Measurements from ENCODE around the gene ZMAT2.

Gene ZMAT2

GRCh38 chr5:140733098-140733497, 32.9 kb downstream of the ZMAT2 start (continued):
- no peak for TF ChIP-seq ZNF341 (tag by site-specific recombination; IDR thresholded peaks at IDR 0.05; ENCODE audit: low read depth)
- no peak for TF ChIP-seq ZNF433 (tag by site-specific recombination; IDR thresholded peaks at IDR 0.05; ENCODE audit: low read depth)
- no peak for TF ChIP-seq ZNF621 (tag by site-specific recombination; IDR thresholded peaks at IDR 0.05)
- no peak for TF ChIP-seq ZNF19 (tag by site-specific recombination; IDR thresholded peaks at IDR 0.05; ENCODE audit: low read depth)
- TF ChIP-seq MEIS1 (CRISPR knock-in tag; IDR thresholded peaks at IDR 0.05; ENCODE audit: borderline replicate concordance): no peak
- TF ChIP-seq PRDM1 (tag by site-specific recombination; IDR thresholded peaks at IDR 0.05): no peak
- TF ChIP-seq ZNF654 (tag by site-specific recombination; IDR thresholded peaks at IDR 0.05; ENCODE audit: low read depth): no peak
- no peak for TF ChIP-seq ZNF488 (tag by site-specific recombination; IDR thresholded peaks at IDR 0.05)

DNA sequence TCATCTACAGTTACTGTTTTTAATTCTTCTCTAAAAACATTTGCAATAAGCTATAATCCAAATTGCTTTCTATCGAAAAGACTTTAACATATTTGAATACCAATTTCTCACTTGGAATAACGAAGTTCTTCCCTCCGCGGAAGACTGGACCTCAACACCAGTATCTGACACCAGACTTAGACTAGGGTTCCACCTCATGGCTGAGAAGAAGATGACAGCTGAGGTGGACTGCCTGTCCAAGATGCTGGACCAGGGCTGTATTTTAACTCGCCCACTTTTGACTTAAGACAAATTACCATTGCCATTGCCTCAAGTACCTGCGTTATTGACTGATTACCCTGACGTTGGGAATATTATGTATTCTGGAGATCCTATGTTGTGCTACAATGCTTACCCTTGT, 34.1 kb downstream of the ZMAT2 start:
- H3K36me3 ChIP-seq (ENCODE audit: control insufficient read depth in 2 of 2, insufficient read depth in 1 of 2, low read length in 2 of 2): no peaks in the 10 kb centered on the region
- POLR2A ChIA-PET: no interaction called here
- H3K4me3 ChIP-seq (ENCODE audit: low read depth, low read length): no peak overlapping the region
- no peaks in the 10 kb centered on the region for H3K9me3 ChIP-seq (ENCODE audit: control insufficient read depth, insufficient read depth, low read depth, low read length)
- no peaks in the 10 kb centered on the region for H3K4me1 ChIP-seq (ENCODE audit: control insufficient read depth, insufficient read depth, low read length)
- TF ChIP-seq ZNF654 (tag by site-specific recombination; IDR thresholded peaks at IDR 0.05; ENCODE audit: low read depth) (peak; percentile 55), ZNF692 (tag by site-specific recombination; IDR thresholded peaks at IDR 0.05) (no peak)
- CTCF ChIA-PET: interaction anchor here (0.6 to 1.3 kb wide), 4 partner anchors 12 to 361 kb away, joined by 3 to 4 read pairs (median 4); no protein-coding TSS in a partner anchor
- no peak overlapping the region for H3K27ac ChIP-seq (ENCODE audit: extremely low read depth, low read depth, low read length)

DNA sequence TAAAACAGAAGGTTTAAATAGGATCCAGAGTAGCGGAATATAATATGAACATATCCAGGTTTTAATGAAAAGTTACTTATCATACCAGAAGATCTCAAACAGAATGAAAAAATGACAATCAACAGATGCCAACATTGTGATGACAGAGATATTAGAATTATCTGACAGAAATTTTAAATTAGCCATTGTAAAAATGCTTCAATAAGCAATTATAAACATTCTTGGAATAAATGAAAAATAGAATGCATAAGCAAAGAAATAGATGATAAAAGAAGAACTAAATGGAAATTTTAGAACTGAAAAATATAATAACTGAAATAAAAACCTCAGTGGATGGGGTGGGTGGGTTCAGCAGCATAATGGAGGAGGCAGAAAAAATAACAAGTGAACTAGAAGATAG, 37.2 kb downstream of the ZMAT2 start:
- Histone ChIP-seq H3K9me3 (ENCODE audit: control insufficient read depth, insufficient read depth, low read depth, low read length) (no peaks in the 10 kb centered on the region), H3K4me3 (ENCODE audit: low read depth, low read length) (no peak overlapping the region), H3K4me1 (ENCODE audit: control insufficient read depth, insufficient read depth, low read length) (no peaks in the 10 kb centered on the region), H3K36me3 (ENCODE audit: control insufficient read depth in 2 of 2, insufficient read depth in 1 of 2, low read length in 2 of 2) (no peaks in the 10 kb centered on the region), H3K27ac (ENCODE audit: extremely low read depth, low read depth, low read length) (no peak overlapping the region)
- ChIA-PET CTCF (no interaction called here), POLR2A (no interaction called here)
- TF ChIP-seq ZNF404 (tag by site-specific recombination; IDR thresholded peaks at IDR 0.05) (no peak), ZNF585B (tag by site-specific recombination; IDR thresholded peaks at IDR 0.05) (no peak), ZNF513 (tag by site-specific recombination; IDR thresholded peaks at IDR 0.05) (no peak), ZNF138 (tag by site-specific recombination; IDR thresholded peaks at IDR 0.05; ENCODE audit: borderline replicate concordance) (no peak), WT1 (tag by site-specific recombination; IDR thresholded peaks at IDR 0.05) (no peak), ZNF488 (tag by site-specific recombination; IDR thresholded peaks at IDR 0.05) (no peak)

DNA sequence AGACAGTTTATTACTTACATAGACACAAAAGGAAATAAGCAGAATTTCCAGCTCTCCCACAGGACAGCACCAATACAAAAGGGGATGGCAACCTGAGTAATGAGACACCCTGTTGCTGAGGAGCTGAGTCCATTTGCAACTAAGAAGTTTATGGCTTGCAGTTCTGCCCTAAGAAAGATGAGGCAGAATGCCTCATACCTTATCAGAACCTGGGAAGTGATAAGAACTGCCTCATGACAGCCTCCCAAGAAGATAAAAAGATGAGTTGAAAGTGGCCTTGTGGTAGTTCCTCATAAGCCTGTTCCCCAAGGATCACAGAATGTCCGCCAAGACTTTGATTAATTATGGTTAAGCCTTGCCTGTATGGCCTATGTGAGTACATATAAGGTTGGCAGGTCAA, 41.7 kb downstream of the ZMAT2 start:
- ChIA-PET POLR2A (no interaction called here), CTCF (no interaction called here)
- Histone ChIP-seq H3K4me1 (ENCODE audit: control insufficient read depth, insufficient read depth, low read length) (no peaks in the 10 kb centered on the region), H3K27ac (ENCODE audit: extremely low read depth, low read depth, low read length) (no peak overlapping the region), H3K36me3 (ENCODE audit: control insufficient read depth in 2 of 2, insufficient read depth in 1 of 2, low read length in 2 of 2) (no peaks in the 10 kb centered on the region), H3K9me3 (ENCODE audit: control insufficient read depth, insufficient read depth, low read depth, low read length) (no peaks in the 10 kb centered on the region), H3K4me3 (ENCODE audit: low read depth, low read length) (no peak overlapping the region)
- TF ChIP-seq ZNF155 (tag by site-specific recombination; IDR thresholded peaks at IDR 0.05) (no peak), ZNF600 (tag by site-specific recombination; IDR thresholded peaks at IDR 0.05) (no peak), ZXDB (tag by site-specific recombination; IDR thresholded peaks at IDR 0.05) (no peak), ZNF24 (tag by site-specific recombination; IDR thresholded peaks at IDR 0.05) (no peak), ZNF221 (tag by site-specific recombination; IDR thresholded peaks at IDR 0.05; ENCODE audit: borderline replicate concordance) (no peak), ZNF398 (tag by site-specific recombination; IDR thresholded peaks at IDR 0.05) (no peak), ZNF692 (tag by site-specific recombination; IDR thresholded peaks at IDR 0.05) (no peak), ZNF776 (tag by site-specific recombination; IDR thresholded peaks at IDR 0.05; ENCODE audit: borderline replicate concordance) (no peak), ZNF23 (tag by site-specific recombination; IDR thresholded peaks at IDR 0.05; ENCODE audit: borderline replicate concordance) (no peak)

All from HEK293 (cell line).